Natural killer cell (primary cell): ENCODE results near the gene PLPP4. TPM values are rescaled to one million over a fixed set of nuclear protein-coding genes. Genes with fewer than 3 reads are reported as not detected.

Source experiments
- ATAC-seq, 3 donors: fragments of 150-1000 bp in 2 of 3; fragments of 200-7000 bp in 1 of 3; cut with Tn5 transposase; 1 replicate in 1 of 3; 2 replicates in 2 of 3; pipeline ENCODE4 v1.10.0; 2021; ENCODE audit warnings: mild to moderate bottlenecking in 2 of 3, moderate library complexity in 2 of 3
- DNase-seq, 2 donors: peaks; one replicate each; pipeline versions ENCODE4 v3.0.0 to v3.0.0-alpha.2; 2013 to 2021; ENCODE audit warnings: mixed read lengths in 1 of 2
- H3K27ac ChIP-seq: one replicate; pipeline ENCODE4 v1.5.1; 2013; ENCODE audit warnings: mild to moderate bottlenecking, low read length
- H3K27me3 ChIP-seq: one replicate; pipeline ENCODE4 v1.6.1; 2013; ENCODE audit warnings: low read length; ENCODE audit not compliant: control insufficient read depth, insufficient read depth
- H3K36me3 ChIP-seq: one replicate; pipeline ENCODE4 v1.6.1; 2013; ENCODE audit warnings: low read length; ENCODE audit not compliant: control insufficient read depth, insufficient read depth
- H3K4me1 ChIP-seq: one replicate; pipeline ENCODE4 v1.6.1; 2013; ENCODE audit warnings: low read length; ENCODE audit not compliant: control insufficient read depth, insufficient read depth
- H3K4me3 ChIP-seq: one replicate; pipeline ENCODE4 v1.5.1; 2013; ENCODE audit warnings: low read length
- H3K9me3 ChIP-seq: one replicate; pipeline ENCODE4 v1.6.1; 2013; ENCODE audit warnings: low read length; ENCODE audit not compliant: control insufficient read depth, insufficient read depth
- H3K27ac Mint-ChIP-seq, 2 donors: one replicate each; pipeline ENCODE4 v1.8.0; 2022; ENCODE audit warnings: mild to moderate bottlenecking in 2 of 2, mixed read lengths in 2 of 2, moderate library complexity in 1 of 2
- H3K27me3 Mint-ChIP-seq, 2 donors: one replicate each; pipeline ENCODE4 v1.8.0; 2022; ENCODE audit warnings: low read depth in 2 of 2, mixed read lengths in 2 of 2
- H3K36me3 Mint-ChIP-seq: one replicate; pipeline ENCODE4 v1.8.0; 2022; ENCODE audit warnings: mixed read lengths
- H3K4me1 Mint-ChIP-seq, 2 donors: one replicate each; pipeline ENCODE4 v1.8.0; 2022; ENCODE audit warnings: mixed read lengths in 2 of 2
- H3K4me3 Mint-ChIP-seq: one replicate; pipeline ENCODE4 v1.8.0; 2022; ENCODE audit warnings: mild to moderate bottlenecking, moderate library complexity, mixed read lengths
- H3K9me3 Mint-ChIP-seq, 2 donors: one replicate each; pipeline ENCODE4 v1.8.0; 2022; ENCODE audit warnings: mixed read lengths in 2 of 2
- WGBS: methylation state at CpG from one replicate; pipeline ENCODE4 v1.1.7; 2013; ENCODE audit warnings: missing lambda C conversion rate; ENCODE audit not compliant: insufficient coverage; 5-methylcytosine and 5-hydroxymethylcytosine counted together
- intact Hi-C: fragments of 100-400 bp; cut with micrococcal nuclease; formaldehyde crosslinking; loops from one replicate; pipeline ENCODE4 v1.14.2; 2022
- total RNA-seq, 4 donors: library from RNA; stranded (reverse); fragments of 120-200 nt in 1 of 4; gene quantifications; one replicate each; pipeline versions ENCODE4 v1.2.3 to v1.2.4, GENCODE V29; 2013 to 2022
- TF ChIP-seq, protein P1 (sequence below): fragments of 200-600 bp; IDR thresholded peaks from one replicate; pipeline ENCODE4 v1.8.0; 2022; ENCODE audit warnings: antibody characterized with exemption

PLPP4 gene
- total RNA-seq, 3 donors from 2014 or later (not counting 1 experiment from before 2014, with no cell fraction given): not detected

DNA sequence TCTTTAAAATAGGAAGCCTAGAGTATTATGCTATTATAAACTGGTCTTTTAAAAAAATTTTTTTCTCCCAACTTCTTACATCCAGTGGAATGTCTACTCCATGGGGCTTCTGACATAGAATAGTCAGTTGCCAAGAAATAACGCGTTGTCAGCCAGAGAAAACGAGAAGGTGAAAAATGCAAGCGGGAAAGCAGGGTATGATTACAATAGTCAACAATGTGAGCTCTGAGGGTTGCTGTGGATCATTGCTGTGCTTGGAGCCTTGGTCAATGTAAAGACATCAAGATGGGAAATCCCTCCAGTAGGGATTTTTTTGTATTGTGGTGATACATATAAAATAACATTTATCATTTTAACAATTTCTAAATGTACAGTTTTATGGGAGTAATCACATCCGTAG is 27.6 kb upstream of the PLPP4 start:
- no peak overlapping the region for H3K27ac Mint-ChIP-seq
- H3K27me3 Mint-ChIP-seq: peaks cover 27 to 37% of the 10 kb centered on the region in 2 donors
- TF ChIP-seq, protein P1, sequence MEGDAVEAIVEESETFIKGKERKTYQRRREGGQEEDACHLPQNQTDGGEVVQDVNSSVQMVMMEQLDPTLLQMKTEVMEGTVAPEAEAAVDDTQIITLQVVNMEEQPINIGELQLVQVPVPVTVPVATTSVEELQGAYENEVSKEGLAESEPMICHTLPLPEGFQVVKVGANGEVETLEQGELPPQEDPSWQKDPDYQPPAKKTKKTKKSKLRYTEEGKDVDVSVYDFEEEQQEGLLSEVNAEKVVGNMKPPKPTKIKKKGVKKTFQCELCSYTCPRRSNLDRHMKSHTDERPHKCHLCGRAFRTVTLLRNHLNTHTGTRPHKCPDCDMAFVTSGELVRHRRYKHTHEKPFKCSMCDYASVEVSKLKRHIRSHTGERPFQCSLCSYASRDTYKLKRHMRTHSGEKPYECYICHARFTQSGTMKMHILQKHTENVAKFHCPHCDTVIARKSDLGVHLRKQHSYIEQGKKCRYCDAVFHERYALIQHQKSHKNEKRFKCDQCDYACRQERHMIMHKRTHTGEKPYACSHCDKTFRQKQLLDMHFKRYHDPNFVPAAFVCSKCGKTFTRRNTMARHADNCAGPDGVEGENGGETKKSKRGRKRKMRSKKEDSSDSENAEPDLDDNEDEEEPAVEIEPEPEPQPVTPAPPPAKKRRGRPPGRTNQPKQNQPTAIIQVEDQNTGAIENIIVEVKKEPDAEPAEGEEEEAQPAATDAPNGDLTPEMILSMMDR: no peak
- WGBS: 75% methylated on average over 5 of the region's 5 CpGs
- no peaks in the 10 kb centered on the region for H3K36me3 ChIP-seq
- DNase-seq (no peak), ATAC-seq (no peak)
- H3K36me3 Mint-ChIP-seq: no peaks in the 10 kb centered on the region
- intact Hi-C loops: no loop called here
- no peak overlapping the region for H3K4me3 Mint-ChIP-seq
- H3K27me3 ChIP-seq: no peaks in the 10 kb centered on the region
- no peaks in the 10 kb centered on the region for H3K9me3 Mint-ChIP-seq
- H3K4me1 ChIP-seq: peaks cover 2% of the 10 kb centered on the region
- H3K27ac ChIP-seq: no peak overlapping the region
- H3K4me1 Mint-ChIP-seq: peaks cover 7 to 8% of the 10 kb centered on the region in 2 donors
- no peaks in the 10 kb centered on the region for H3K9me3 ChIP-seq
- no peak overlapping the region for H3K4me3 ChIP-seq

DNA sequence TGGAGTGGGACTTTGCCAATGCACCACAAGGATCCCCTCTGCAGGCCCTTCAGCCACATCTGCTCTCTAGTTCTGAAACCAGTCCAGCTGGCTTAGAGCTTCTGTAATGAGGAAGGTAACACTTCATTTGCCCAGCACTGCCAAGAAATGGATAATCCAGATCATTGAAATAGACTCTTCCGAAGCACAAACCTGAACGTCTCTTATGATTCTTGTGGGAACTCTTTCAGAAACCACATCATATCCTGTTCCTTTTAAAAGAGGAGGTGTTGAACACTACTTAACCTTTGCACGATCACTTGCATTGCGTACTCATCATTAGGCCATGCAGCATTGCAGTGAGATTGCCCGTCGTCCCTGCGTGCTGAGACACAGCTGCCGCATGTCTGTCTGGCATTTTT is 25.8 kb upstream of the PLPP4 start:
- WGBS: 56% methylated on average over 8 of the region's 8 CpGs
- H3K4me1 Mint-ChIP-seq: peaks cover 7 to 8% of the 10 kb centered on the region in 2 donors
- TF ChIP-seq, protein P1: no peak
- H3K27me3 ChIP-seq: no peaks in the 10 kb centered on the region
- H3K9me3 ChIP-seq: no peaks in the 10 kb centered on the region
- no peak for DNase-seq
- no peaks in the 10 kb centered on the region for H3K9me3 Mint-ChIP-seq
- intact Hi-C loops: no loop called here
- H3K4me3 ChIP-seq: no peak overlapping the region
- no peak overlapping the region for H3K27ac Mint-ChIP-seq
- H3K36me3 ChIP-seq: no peaks in the 10 kb centered on the region
- peaks cover 19 to 37% of the 10 kb centered on the region in 2 donors for H3K27me3 Mint-ChIP-seq
- ATAC-seq: no peak
- no peak overlapping the region for H3K4me3 Mint-ChIP-seq
- no peaks in the 10 kb centered on the region for H3K36me3 Mint-ChIP-seq
- H3K4me1 ChIP-seq: peaks cover 2% of the 10 kb centered on the region
- H3K27ac ChIP-seq: no peak overlapping the region

DNA sequence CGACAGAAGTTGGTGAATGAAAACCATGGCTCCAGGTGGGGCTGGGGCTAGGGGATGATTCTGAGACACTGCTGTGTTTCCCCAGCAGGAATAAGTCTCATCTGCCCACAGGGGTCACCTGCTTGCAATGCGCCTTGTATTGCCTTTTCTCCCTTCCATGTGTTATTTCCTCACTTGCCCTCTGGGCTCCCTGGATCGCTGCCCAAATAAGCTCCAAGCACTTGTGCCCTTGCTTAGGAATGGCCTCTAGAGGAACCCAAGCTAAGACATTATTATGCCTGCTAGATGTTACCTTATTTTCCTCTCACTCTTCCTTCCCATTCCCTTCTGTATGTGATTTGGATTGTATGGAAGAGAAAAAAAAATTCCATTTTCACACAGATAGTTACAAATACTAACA is 24.8 kb upstream of the PLPP4 start:
- H3K36me3 Mint-ChIP-seq: no peaks in the 10 kb centered on the region
- intact Hi-C loops: no loop called here
- Histone ChIP-seq H3K9me3 (no peaks in the 10 kb centered on the region), H3K4me1 (peaks cover 2% of the 10 kb centered on the region), H3K4me3 (no peak overlapping the region), H3K36me3 (no peaks in the 10 kb centered on the region), H3K27ac (no peak overlapping the region), H3K27me3 (no peaks in the 10 kb centered on the region)
- no peak overlapping the region for H3K27ac Mint-ChIP-seq
- TF ChIP-seq, protein P1: no peak
- ATAC-seq: no peak
- no peaks in the 10 kb centered on the region for H3K9me3 Mint-ChIP-seq
- 86% methylated on average over 3 of the region's 3 CpGs for WGBS
- H3K27me3 Mint-ChIP-seq: peaks cover 16 to 35% of the 10 kb centered on the region in 2 donors
- no peak for DNase-seq
- no peak overlapping the region for H3K4me3 Mint-ChIP-seq
- H3K4me1 Mint-ChIP-seq: peaks cover 7 to 8% of the 10 kb centered on the region in 2 donors

- TF ChIP-seq, protein P1: no peak
- Mint-ChIP-seq H3K27me3 (peaks cover 16 to 30% of the 10 kb centered on the region in 2 donors), H3K4me1 (peaks cover 7 to 8% of the 10 kb centered on the region in 2 donors), H3K4me3 (no peak overlapping the region), H3K9me3 (no peaks in the 10 kb centered on the region), H3K27ac (no peak overlapping the region), H3K36me3 (no peaks in the 10 kb centered on the region)
- intact Hi-C loops: no loop called here
- H3K4me1 ChIP-seq: peaks cover 2% of the 10 kb centered on the region
- no peaks in the 10 kb centered on the region for H3K27me3 ChIP-seq
- no peaks in the 10 kb centered on the region for H3K36me3 ChIP-seq
- no peaks in the 10 kb centered on the region for H3K9me3 ChIP-seq
- ATAC-seq (no peak), DNase-seq (no peak)
- WGBS: 22% methylated on average over 2 of the region's 3 CpGs
- H3K27ac ChIP-seq: no peak overlapping the region
- H3K4me3 ChIP-seq: no peak overlapping the region
These were observed 23.9 kb upstream of the PLPP4 start for GRCh38 chr10:120433141-120433540.
